Measurements from ENCODE around the gene POPDC2. TPM values are rescaled to one million over a fixed set of nuclear protein-coding genes. Genes with fewer than 3 reads are reported as not detected.

Gene POPDC2
- total and polyA plus RNA-seq, 10 of the 15 experiments (the other 5 are each of a cell fraction or from before 2014, with no cell fraction given), result 1.8 to 12.7 (median 3.5) TPM

DNA sequence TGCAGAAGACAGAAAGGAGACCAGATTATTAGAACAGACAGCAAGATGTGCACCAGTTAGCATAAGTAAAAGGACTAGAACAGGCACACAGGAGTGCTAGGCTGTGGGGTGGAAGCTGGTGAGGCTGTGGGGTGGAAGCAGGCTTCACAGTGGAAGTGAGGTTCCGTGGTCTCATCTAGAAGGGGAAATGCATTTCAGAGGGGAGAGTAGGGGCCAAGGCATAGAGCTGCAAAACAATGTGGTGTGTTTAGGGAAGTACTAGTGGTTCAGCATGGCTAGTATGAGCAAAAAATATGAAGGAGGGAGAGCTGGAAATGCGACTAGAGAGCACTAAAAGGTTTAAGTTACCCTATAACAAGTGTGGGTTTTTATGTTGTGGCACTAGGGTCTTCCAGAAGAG lies 6.5 kb downstream of the POPDC2 start (continued):
- TF ChIP-seq NFXL1 (IDR thresholded peaks at IDR 0.05; ENCODE audit: borderline replicate concordance) (no peak), ZNF207 (IDR thresholded peaks at IDR 0.05; ENCODE audit: borderline replicate concordance) (no peak)

DNA sequence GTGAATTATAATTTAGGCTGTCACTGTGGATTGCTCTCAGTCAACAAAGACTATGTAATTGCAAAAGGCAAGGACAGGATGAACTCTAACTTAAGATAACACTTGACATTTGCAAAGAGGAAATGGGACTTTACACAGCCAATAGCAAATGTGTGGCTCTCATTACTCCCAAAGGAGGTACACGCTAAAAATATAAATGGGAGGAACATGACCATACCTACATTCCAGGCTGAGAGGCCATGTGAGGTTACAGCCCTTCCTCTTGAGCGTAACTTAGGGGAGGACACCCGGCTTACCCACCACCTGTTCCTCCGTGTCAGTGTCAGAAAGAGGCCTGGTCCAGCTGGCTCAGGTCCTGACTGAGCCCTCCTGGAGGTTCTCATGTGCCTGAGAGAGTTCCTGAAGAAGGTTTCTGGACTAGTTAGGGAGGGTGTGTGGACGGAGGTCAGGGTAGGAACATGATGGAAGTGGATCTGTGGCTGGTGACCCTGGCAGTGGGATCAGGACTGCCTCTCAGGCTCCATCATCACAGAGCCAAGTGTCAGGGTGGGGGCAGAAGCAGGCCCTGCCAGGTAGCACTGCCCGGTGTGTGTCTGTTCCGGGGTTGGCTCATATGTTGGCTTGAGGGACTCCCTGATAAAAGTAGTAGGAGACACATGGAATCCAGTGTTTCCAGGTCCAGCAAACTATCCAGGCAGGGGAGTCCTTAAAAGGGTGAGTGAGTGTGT lies 7.9 kb downstream of the POPDC2 start:
- Histone ChIP-seq H3K9me3 (replicated peaks; ENCODE audit: control insufficient read depth, insufficient read depth, low read length) (no peaks in the 10 kb centered on the region), H3K4me3 (no peak overlapping the region), H3K9ac (ENCODE audit: control insufficient read depth, insufficient read depth, low read length) (no peak overlapping the region), H2AFZ (ENCODE audit: control insufficient read depth, low read depth, low read length) (no peak overlapping the region), H3K79me2 (ENCODE audit: control insufficient read depth, insufficient read depth, low read length) (no peaks in the 10 kb centered on the region), H3K36me3 (ENCODE audit: control insufficient read depth in 2 of 2, insufficient read depth in 2 of 2, low read length in 1 of 2) (no peaks in the 10 kb centered on the region; a peak in 2 of 4 replicates), H3K4me2 (ENCODE audit: control insufficient read depth, insufficient read depth) (no peak overlapping the region), H3K4me1 (ENCODE audit: control insufficient read depth, insufficient read depth, low read length) (0 out of 2 replicates have a peak, but pooled peaks cover under 1% of the 10 kb centered on the region), H4K20me1 (ENCODE audit: control insufficient read depth, insufficient read depth) (no peaks in the 10 kb centered on the region), H3K27me3 (replicated peaks in 1 of 2; ENCODE audit: control insufficient read depth in 2 of 2, insufficient read depth in 2 of 2, low read length in 1 of 2) (no peaks in the 10 kb centered on the region), H3K27ac (ENCODE audit: control insufficient read depth, insufficient read depth) (no peak overlapping the region)
- intact Hi-C loops (cut with micrococcal nuclease; ENCODE audit: unreplicated experiment), result no loop called here
- FAIRE-seq (no peak), ATAC-seq (no peak), DNase-seq (ENCODE audit: low read depth, low spot score) (no peak)
- WGBS (ENCODE audit: insufficient coverage, insufficient replicate concordance, low lambda C conversion rate, missing lambda C conversion rate), result 88% methylated on average over 7 of the region's 7 CpGs
- in situ Hi-C loops (cut with MboI), result no loop called here
- SMC1A ChIA-PET (ENCODE audit: uncharacterized antibody, unreplicated experiment), result interaction anchor here (1.5 kb wide), 1 partner anchor 10 kb away, joined by 8 read pairs; no protein-coding TSS in a partner anchor
- CTCF ChIA-PET, result no interaction called here
- BruUV-seq (replicated peaks), result no TSS peak
- POLR2A ChIA-PET, result no interaction called here
- RAD21 ChIA-PET (ENCODE audit: unreplicated experiment), result interaction anchor here (1.0 kb wide), 1 partner anchor 51 kb away, joined by 3 read pairs; no protein-coding TSS in a partner anchor
- TF ChIP-seq BCL11A (IDR thresholded peaks at IDR 0.05; ENCODE audit: low read depth, low read length) (no peak), MTA3 (IDR thresholded peaks at IDR 0.05; ENCODE audit: borderline replicate concordance, low read length) (no peak), POLR2AphosphoS2 (IDR thresholded peaks at IDR 0.05; ENCODE audit: low read depth, low read length) (no peak), SREBF1 (IDR thresholded peaks at IDR 0.05; ENCODE audit: low read length) (no peak)
- TF ChIP-seq, protein P1, sequence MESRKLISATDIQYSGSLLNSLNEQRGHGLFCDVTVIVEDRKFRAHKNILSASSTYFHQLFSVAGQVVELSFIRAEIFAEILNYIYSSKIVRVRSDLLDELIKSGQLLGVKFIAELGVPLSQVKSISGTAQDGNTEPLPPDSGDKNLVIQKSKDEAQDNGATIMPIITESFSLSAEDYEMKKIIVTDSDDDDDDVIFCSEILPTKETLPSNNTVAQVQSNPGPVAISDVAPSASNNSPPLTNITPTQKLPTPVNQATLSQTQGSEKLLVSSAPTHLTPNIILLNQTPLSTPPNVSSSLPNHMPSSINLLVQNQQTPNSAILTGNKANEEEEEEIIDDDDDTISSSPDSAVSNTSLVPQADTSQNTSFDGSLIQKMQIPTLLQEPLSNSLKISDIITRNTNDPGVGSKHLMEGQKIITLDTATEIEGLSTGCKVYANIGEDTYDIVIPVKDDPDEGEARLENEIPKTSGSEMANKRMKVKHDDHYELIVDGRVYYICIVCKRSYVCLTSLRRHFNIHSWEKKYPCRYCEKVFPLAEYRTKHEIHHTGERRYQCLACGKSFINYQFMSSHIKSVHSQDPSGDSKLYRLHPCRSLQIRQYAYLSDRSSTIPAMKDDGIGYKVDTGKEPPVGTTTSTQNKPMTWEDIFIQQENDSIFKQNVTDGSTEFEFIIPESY (IDR thresholded peaks at IDR 0.05), result no peak
- TF ChIP-seq, protein P2, sequence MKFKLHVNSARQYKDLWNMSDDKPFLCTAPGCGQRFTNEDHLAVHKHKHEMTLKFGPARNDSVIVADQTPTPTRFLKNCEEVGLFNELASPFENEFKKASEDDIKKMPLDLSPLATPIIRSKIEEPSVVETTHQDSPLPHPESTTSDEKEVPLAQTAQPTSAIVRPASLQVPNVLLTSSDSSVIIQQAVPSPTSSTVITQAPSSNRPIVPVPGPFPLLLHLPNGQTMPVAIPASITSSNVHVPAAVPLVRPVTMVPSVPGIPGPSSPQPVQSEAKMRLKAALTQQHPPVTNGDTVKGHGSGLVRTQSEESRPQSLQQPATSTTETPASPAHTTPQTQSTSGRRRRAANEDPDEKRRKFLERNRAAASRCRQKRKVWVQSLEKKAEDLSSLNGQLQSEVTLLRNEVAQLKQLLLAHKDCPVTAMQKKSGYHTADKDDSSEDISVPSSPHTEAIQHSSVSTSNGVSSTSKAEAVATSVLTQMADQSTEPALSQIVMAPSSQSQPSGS (IDR thresholded peaks at IDR 0.05; ENCODE audit: low read length), result no peak
- TF ChIP-seq, protein P3, sequence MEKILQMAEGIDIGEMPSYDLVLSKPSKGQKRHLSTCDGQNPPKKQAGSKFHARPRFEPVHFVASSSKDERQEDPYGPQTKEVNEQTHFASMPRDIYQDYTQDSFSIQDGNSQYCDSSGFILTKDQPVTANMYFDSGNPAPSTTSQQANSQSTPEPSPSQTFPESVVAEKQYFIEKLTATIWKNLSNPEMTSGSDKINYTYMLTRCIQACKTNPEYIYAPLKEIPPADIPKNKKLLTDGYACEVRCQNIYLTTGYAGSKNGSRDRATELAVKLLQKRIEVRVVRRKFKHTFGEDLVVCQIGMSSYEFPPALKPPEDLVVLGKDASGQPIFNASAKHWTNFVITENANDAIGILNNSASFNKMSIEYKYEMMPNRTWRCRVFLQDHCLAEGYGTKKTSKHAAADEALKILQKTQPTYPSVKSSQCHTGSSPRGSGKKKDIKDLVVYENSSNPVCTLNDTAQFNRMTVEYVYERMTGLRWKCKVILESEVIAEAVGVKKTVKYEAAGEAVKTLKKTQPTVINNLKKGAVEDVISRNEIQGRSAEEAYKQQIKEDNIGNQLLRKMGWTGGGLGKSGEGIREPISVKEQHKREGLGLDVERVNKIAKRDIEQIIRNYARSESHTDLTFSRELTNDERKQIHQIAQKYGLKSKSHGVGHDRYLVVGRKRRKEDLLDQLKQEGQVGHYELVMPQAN (conservative IDR thresholded peaks at IDR 0.05), result no peak
- TF ChIP-seq, protein P4, sequence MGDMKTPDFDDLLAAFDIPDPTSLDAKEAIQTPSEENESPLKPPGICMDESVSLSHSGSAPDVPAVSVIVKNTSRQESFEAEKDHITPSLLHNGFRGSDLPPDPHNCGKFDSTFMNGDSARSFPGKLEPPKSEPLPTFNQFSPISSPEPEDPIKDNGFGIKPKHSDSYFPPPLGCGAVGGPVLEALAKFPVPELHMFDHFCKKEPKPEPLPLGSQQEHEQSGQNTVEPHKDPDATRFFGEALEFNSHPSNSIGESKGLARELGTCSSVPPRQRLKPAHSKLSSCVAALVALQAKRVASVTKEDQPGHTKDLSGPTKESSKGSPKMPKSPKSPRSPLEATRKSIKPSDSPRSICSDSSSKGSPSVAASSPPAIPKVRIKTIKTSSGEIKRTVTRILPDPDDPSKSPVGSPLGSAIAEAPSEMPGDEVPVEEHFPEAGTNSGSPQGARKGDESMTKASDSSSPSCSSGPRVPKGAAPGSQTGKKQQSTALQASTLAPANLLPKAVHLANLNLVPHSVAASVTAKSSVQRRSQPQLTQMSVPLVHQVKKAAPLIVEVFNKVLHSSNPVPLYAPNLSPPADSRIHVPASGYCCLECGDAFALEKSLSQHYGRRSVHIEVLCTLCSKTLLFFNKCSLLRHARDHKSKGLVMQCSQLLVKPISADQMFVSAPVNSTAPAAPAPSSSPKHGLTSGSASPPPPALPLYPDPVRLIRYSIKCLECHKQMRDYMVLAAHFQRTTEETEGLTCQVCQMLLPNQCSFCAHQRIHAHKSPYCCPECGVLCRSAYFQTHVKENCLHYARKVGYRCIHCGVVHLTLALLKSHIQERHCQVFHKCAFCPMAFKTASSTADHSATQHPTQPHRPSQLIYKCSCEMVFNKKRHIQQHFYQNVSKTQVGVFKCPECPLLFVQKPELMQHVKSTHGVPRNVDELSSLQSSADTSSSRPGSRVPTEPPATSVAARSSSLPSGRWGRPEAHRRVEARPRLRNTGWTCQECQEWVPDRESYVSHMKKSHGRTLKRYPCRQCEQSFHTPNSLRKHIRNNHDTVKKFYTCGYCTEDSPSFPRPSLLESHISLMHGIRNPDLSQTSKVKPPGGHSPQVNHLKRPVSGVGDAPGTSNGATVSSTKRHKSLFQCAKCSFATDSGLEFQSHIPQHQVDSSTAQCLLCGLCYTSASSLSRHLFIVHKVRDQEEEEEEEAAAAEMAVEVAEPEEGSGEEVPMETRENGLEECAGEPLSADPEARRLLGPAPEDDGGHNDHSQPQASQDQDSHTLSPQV (IDR thresholded peaks at IDR 0.05), result no peak
